OCI-LY3 (cell line): Measurements from ENCODE around the gene PRDM7.

Experiments used
- H2AFZ ChIP-seq: fragments of 200-600, 300-600 bp; shearing (Covaris generic); 2 replicates; pipeline ENCODE4 v1.6.0; 2014; ENCODE audit warnings: antibody characterized with exemption, low read depth, low read length
- H3K27ac ChIP-seq: fragments of 200-600, 300-600 bp; sonication (generic); 2 replicates; pipeline ENCODE4 v1.5.1; 2014; ENCODE audit warnings: mild to moderate bottlenecking, low read length, moderate library complexity, mixed read lengths
- H3K27me3 ChIP-seq: fragments of 200-600, 300-600 bp; sonication (generic); 2 replicates; pipeline ENCODE4 v1.6.1; 2014; ENCODE audit warnings: low read depth, low read length, mixed read lengths
- H3K36me3 ChIP-seq: fragments of 200-600, 300-600 bp; sonication (generic); replicated peaks from 2 replicates; pipeline ENCODE3; 2014; ENCODE audit warnings: low read depth, low read length, mixed read lengths
- H3K4me1 ChIP-seq: fragments of 300-600, 200-600 bp; sonication (generic); 2 replicates; pipeline ENCODE4 v1.6.1; 2014; ENCODE audit warnings: low read length, mixed read lengths
- H3K4me2 ChIP-seq: fragments of 200-600, 300-600 bp; sonication (generic); 2 replicates; pipeline ENCODE4 v1.6.1; 2014; ENCODE audit warnings: low read length, mixed read lengths
- H3K4me3 ChIP-seq: fragments of 300-600, 200-600 bp; sonication (generic); 2 replicates; pipeline ENCODE4 v1.5.1; 2014; ENCODE audit warnings: antibody characterized with exemption, mild to moderate bottlenecking, low read length, moderate library complexity
- H3K79me2 ChIP-seq: fragments of 300-600, 200-600 bp; shearing (Covaris generic); 2 replicates; pipeline ENCODE4 v1.6.1; 2014; ENCODE audit warnings: mild to moderate bottlenecking, low read length, mixed read lengths
- H3K9ac ChIP-seq: fragments of 300-600, 200-600 bp; shearing (Covaris generic); 2 replicates; pipeline ENCODE4 v1.6.0; 2014; ENCODE audit warnings: mild to moderate bottlenecking, low read length, moderate library complexity
- H3K9me3 ChIP-seq: fragments of 200-600, 300-600 bp; shearing (Covaris generic); 2 replicates; pipeline ENCODE4 v1.6.1; 2014; ENCODE audit warnings: low read length, mixed read lengths; ENCODE audit not compliant: insufficient read depth
- H4K20me1 ChIP-seq: fragments of 200-600, 300-600 bp; sonication (generic); 2 replicates; pipeline ENCODE4 v1.6.1; 2016; ENCODE audit warnings: low read length, mixed read lengths; ENCODE audit not compliant: insufficient read depth
- EZH2phosphoT487 ChIP-seq: fragments of 200-600 bp; shearing (Covaris generic); IDR thresholded peaks from 2 replicates; pipeline ENCODE4 v1.6.1; 2018; ENCODE audit warnings: antibody characterized with exemption, mixed run types, low read depth
- TF ChIP-seq, protein P1 (sequence below): fragments of 200-600, 300-600 bp; sonication (generic); IDR thresholded peaks from 2 replicates; pipeline ENCODE4 v1.5.1; 2014; ENCODE audit warnings: antibody characterized with exemption, low read length, low read depth

PRDM7 gene

DNA sequence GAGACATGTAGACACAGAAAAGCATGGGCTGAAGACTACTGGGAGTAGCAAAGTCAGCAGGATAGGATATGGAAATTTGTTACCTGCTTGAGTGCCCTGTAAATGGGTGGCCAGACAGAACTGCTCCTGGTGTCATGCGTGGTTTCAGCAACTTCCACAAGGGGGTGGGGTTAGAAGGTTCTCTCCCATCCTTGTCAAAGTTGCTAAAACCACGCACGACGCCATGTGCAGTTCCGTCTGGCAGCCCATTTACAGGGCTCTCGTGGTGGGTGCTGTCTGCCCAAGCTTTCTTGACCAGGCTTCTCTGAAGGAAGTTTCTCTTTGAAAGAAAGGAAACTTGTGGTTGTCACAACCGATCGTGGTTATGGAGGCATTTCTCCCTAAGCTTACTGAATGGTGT, 51.0 kb downstream of the PRDM7 start:
- H3K4me2 ChIP-seq: no peak overlapping the region
- no peak for TF ChIP-seq EZH2phosphoT487
- TF ChIP-seq, protein P1, sequence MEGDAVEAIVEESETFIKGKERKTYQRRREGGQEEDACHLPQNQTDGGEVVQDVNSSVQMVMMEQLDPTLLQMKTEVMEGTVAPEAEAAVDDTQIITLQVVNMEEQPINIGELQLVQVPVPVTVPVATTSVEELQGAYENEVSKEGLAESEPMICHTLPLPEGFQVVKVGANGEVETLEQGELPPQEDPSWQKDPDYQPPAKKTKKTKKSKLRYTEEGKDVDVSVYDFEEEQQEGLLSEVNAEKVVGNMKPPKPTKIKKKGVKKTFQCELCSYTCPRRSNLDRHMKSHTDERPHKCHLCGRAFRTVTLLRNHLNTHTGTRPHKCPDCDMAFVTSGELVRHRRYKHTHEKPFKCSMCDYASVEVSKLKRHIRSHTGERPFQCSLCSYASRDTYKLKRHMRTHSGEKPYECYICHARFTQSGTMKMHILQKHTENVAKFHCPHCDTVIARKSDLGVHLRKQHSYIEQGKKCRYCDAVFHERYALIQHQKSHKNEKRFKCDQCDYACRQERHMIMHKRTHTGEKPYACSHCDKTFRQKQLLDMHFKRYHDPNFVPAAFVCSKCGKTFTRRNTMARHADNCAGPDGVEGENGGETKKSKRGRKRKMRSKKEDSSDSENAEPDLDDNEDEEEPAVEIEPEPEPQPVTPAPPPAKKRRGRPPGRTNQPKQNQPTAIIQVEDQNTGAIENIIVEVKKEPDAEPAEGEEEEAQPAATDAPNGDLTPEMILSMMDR: no peak
- no peak overlapping the region for H3K9ac ChIP-seq
- H2AFZ ChIP-seq: no peak overlapping the region
- H3K36me3 ChIP-seq: no peaks in the 10 kb centered on the region
- no peaks in the 10 kb centered on the region for H3K9me3 ChIP-seq
- H4K20me1 ChIP-seq: no peaks in the 10 kb centered on the region
- no peaks in the 10 kb centered on the region for H3K4me1 ChIP-seq
- H3K27ac ChIP-seq: no peak overlapping the region
- H3K79me2 ChIP-seq: no peaks in the 10 kb centered on the region
- no peak overlapping the region for H3K4me3 ChIP-seq
- H3K27me3 ChIP-seq: peaks cover 3% of the 10 kb centered on the region; the same call in 1 of the 2 replicates

DNA sequence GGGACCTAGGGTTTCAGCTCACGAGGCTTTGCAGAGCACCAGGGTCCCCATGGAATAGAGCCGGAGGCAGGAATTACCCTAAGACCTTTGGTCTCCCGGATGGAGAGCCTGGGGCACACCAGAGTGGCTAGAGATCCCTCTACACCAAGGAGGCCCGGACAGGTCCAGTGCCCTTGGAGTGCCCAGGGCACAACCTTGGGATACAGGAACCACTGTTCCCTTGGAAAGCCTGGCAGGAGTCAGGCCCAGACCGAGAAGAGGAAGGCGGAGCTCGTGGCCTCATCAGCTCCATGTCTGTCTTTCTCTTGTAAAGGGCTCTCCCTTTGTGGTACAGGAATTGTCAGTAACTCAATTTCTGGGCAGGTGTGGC, 54.1 kb downstream of the PRDM7 start:
- no peak overlapping the region for H3K9ac ChIP-seq
- TF ChIP-seq, protein P1: no peak
- no peak overlapping the region for H3K27ac ChIP-seq

DNA sequence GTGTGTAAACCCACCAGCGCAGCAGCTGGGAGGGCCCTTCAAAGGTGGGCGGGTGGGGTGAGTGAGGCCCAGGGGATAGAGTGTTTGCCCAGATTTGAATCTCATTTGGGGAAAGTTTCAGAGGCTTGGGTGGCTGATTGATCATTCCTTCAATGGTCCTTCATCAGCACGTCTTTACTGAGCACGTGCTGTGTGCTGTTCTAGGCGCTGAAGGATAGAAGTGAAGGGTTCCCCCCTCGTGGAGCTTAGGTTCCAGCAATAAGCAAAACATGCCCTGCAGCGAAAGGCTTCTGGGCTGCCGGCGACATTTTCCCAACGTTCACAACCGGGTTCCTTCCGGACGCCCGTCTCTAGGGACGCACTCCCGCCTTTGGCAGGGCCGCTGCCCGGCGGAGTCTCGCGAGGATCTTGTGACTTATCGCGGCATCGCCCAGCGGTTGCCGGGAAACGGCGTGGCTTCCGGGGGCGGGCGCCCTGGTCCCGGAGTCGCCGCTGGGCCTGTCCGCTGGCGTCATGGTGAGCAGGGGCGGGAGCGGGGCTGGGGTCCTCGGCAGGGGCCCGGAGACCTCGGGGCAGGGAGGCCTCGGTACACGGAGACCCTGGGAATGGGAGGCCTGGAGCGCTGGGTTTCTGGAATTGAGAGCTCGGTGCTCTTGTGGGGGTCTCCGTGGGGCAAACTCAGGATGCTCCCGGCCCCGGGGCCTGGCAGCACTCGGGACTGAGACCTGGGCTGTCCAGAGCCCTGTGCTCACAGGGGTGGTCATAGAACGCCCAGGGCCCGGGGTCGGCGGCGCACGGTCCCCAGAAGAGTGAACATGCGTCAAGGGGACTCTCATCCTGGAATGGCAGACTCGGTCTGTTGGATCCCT, 54.7 kb downstream of the PRDM7 start:
- Histone ChIP-seq H3K79me2 (no peaks in the 10 kb centered on the region), H3K36me3 (no peaks in the 10 kb centered on the region), H3K27me3 (peaks cover 3% of the 10 kb centered on the region; the same call in 1 of the 2 replicates), H3K4me3 (no peak overlapping the region), H2AFZ (no peak overlapping the region), H4K20me1 (no peaks in the 10 kb centered on the region), H3K9me3 (no peaks in the 10 kb centered on the region), H3K4me2 (no peak overlapping the region), H3K9ac (no peak overlapping the region), H3K27ac (no peak overlapping the region), H3K4me1 (no peaks in the 10 kb centered on the region)
- TF ChIP-seq EZH2phosphoT487: no peak
- TF ChIP-seq, protein P1: no peak

More for the DNA sequence above, 54.1 kb downstream of the PRDM7 start:
- H4K20me1 ChIP-seq: no peaks in the 10 kb centered on the region
- no peaks in the 10 kb centered on the region for H3K79me2 ChIP-seq
- peaks cover 3% of the 10 kb centered on the region; the same call in 1 of the 2 replicates for H3K27me3 ChIP-seq
- H3K36me3 ChIP-seq: no peaks in the 10 kb centered on the region
- no peak overlapping the region for H3K4me3 ChIP-seq
- no peaks in the 10 kb centered on the region for H3K4me1 ChIP-seq
- no peaks in the 10 kb centered on the region for H3K9me3 ChIP-seq
- no peak overlapping the region for H3K4me2 ChIP-seq
- H2AFZ ChIP-seq: no peak overlapping the region

DNA sequence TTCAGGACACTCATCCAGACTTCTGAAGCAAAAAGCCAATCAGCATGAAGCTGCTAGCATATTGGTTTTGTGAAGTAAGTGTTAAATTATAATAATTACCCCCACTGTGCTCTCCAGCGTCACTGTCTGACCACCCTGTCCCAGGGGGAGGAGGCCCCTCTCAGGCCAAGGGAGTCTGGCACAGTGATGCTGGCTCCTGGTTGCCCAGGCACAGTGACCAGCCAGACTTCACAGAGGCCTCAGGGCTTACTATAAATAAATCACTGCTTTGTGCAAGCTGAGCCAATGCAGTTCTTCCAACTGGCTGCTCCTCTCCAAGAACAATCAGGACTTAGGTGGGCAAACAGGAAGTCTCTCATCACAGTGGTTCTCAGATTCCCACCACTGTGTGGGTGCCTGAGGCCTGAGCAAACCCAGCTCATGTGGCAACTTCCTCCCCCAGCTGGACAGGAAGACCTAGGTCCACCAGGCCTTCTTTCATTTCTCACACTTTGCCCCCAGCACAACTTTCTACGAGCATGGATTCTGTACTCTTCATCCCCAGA, 56.2 kb downstream of the PRDM7 start:
- no peak for TF ChIP-seq EZH2phosphoT487
- TF ChIP-seq, protein P1: no peak
- Histone ChIP-seq H3K4me3 (no peak overlapping the region), H3K36me3 (no peaks in the 10 kb centered on the region), H3K9ac (no peak overlapping the region), H3K4me1 (no peaks in the 10 kb centered on the region), H4K20me1 (no peaks in the 10 kb centered on the region), H3K27ac (no peak overlapping the region), H3K27me3 (peaks cover 8% of the 10 kb centered on the region; the same call in 1 of the 2 replicates), H3K4me2 (no peak overlapping the region), H3K9me3 (no peaks in the 10 kb centered on the region), H3K79me2 (no peaks in the 10 kb centered on the region), H2AFZ (no peak overlapping the region)
